Pancreas (tissue), 10 donors: Measurements from ENCODE around the gene IPCEF1. TPM values are rescaled to one million over a fixed set of nuclear protein-coding genes. Genes with fewer than 3 reads are reported as not detected.

Experiments
- ATAC-seq, 4 donors: fragments of 200-7000 bp; cut with Tn5 transposase; one replicate each; pipeline versions ENCODE4 v1.8.0 to v1.9.1; 2020; ENCODE audit warnings: mild to moderate bottlenecking in 4 of 4, moderate library complexity in 4 of 4
- DNase-seq, 6 donors: peaks; one replicate each; pipeline ENCODE4 v3.0.0-alpha.2; 2020
- FAIRE-seq: peaks from 2 replicates; lab custom pipeline; 2012; peaks lifted over from hg19 to GRCh38; lab: Jason Lieb, UNC
- H3K27ac ChIP-seq, 4 donors: fragments of 200-600 bp; sonication (generic); 1 replicate in 3 of 4; 2 replicates in 1 of 4; pipeline versions ENCODE4 v1.5.0 to v1.8.0; 2020
- H3K27me3 ChIP-seq, 4 donors: fragments of 200-600 bp; one replicate each; pipeline ENCODE4 v1.8.0; 2021
- H3K36me3 ChIP-seq, 3 donors: fragments of 200-600 bp; sonication (generic) in 1 of 3; one replicate each; pipeline versions ENCODE4 v1.5.0 to v1.8.0; 2020 to 2021
- H3K4me1 ChIP-seq, 3 donors: fragments of 200-600 bp; one replicate each; pipeline ENCODE4 v1.8.0; 2021
- H3K4me3 ChIP-seq, 4 donors: fragments of 200-600 bp; sonication (generic) in 2 of 4; one replicate each; pipeline versions ENCODE4 v1.5.0 to v1.8.0; 2020 to 2021
- H3K9me3 ChIP-seq, 4 donors: fragments of 200-600 bp; one replicate each; pipeline ENCODE4 v1.8.0; 2021
- WGBS, 2 donors: extraction: QIAGEN DNeasy Blood & Tissue Kit; methylation state at CpG; one replicate each; pipeline ENCODE4 v1.1.7; 2013; 5-methylcytosine and 5-hydroxymethylcytosine counted together
- intact Hi-C, 3 donors: fragments of 100-400 bp; cut with DNase I; formaldehyde crosslinking; loops; one replicate each; pipeline versions ENCODE4 v1.11.1 to v1.14.2; 2022
- polyA plus RNA-seq, 2 donors: library from polyadenylated mRNA; stranded (reverse); fragments of 200-250 nt; gene quantifications; one replicate each; pipeline ENCODE4 v1.2.3, GENCODE V29; 2013
- total RNA-seq, 6 donors: library from RNA; stranded (reverse); fragmentation: NEBNext Ultra II Directional in 4 of 6; extraction: Animal tissue kit (Norgen Biotek cat#: 25700) in 4 of 6; gene quantifications; one replicate each; pipeline versions ENCODE4 v1.2.1 to v1.2.4, GENCODE V29; 2021 to 2023
- TF ChIP-seq, protein P1 (sequence below), 4 donors: fragments of 200-600 bp; sonication (generic) in 3 of 4; IDR thresholded peaks; one replicate each; pipeline versions ENCODE4 v1.5.0 to v1.8.0; 2021; ENCODE audit warnings: antibody characterized with exemption in 4 of 4
- donor health status: healthy with polysubstance abuse.
- donor health status: DM: no; HTN: no; CAD: no; lungs with moderate emphysema.
- donor health status: DM: no; HTN: no; CAD: no.
- donor health status: control.
- donor health status: control.
- donor health status: Bipolar disorder and iron deficiency.
- donor health status: DM: yes; HTN: yes; CAD: no.
- donor health status: DM: no; HTN: no; CAD: no.
- donor health status: DM: no; HTN: no; CAD: no.
- donor health status: DM: yes; HTN: yes; CAD: no.

IPCEF1 gene
- total and polyA plus RNA-seq, 8 donors = 0.53 to 4.4 (median 1.8) TPM

DNA sequence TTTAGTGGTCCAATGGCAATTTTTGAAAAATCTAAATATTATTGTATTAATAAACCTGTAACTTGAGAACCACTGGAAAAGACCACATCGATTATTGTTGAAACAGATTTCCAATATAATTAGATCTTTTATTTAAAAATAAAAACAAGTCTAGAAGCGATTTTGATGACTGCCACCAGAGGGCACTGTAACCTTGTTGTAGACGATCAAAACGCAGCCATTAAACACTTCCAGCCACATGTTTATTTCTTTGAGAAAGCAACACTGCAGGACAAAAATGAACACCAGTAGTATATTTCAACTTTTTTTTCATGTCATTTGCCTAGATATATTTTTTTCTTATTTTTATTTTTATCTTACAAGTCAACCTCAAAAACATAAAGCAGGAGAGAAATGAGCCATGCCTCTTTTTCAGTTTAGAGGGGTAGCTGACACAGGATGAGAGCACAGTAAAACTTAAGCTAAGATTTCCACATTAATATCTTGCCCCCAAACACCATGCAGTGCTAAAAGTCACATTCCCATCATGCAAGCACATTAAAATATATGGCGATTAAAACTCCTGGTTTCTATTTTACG is 202.1 kb downstream of the IPCEF1 start:
- DNase-seq (peak in 3 of 6 donors; percentile 11 to 50 (median 26)), ATAC-seq (peak in 3 of 4 donors; percentile 74 to 76 (median 75)), FAIRE-seq (peak; percentile 94)
- Histone ChIP-seq H3K36me3 (no peaks in the 10 kb centered on the region), H3K4me1 (no peaks in the 10 kb centered on the region), H3K9me3 (no peaks in the 10 kb centered on the region), H3K27ac (no peak overlapping the region), H3K27me3 (no peaks in the 10 kb centered on the region), H3K4me3 (no peak overlapping the region)
- TF ChIP-seq, protein P1, sequence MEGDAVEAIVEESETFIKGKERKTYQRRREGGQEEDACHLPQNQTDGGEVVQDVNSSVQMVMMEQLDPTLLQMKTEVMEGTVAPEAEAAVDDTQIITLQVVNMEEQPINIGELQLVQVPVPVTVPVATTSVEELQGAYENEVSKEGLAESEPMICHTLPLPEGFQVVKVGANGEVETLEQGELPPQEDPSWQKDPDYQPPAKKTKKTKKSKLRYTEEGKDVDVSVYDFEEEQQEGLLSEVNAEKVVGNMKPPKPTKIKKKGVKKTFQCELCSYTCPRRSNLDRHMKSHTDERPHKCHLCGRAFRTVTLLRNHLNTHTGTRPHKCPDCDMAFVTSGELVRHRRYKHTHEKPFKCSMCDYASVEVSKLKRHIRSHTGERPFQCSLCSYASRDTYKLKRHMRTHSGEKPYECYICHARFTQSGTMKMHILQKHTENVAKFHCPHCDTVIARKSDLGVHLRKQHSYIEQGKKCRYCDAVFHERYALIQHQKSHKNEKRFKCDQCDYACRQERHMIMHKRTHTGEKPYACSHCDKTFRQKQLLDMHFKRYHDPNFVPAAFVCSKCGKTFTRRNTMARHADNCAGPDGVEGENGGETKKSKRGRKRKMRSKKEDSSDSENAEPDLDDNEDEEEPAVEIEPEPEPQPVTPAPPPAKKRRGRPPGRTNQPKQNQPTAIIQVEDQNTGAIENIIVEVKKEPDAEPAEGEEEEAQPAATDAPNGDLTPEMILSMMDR (IDR thresholded peaks at IDR 0.05) = peak; percentile 33 to 68 (median 51)
- 36 to 37% methylated on average over 6 of the region's 6 CpGs for WGBS, 2 donors
- intact Hi-C loops = loop anchor here in 1 of 3 donors (10.0 kb wide), 1 partner anchor 120 kb away; no protein-coding TSS in a partner anchor

DNA sequence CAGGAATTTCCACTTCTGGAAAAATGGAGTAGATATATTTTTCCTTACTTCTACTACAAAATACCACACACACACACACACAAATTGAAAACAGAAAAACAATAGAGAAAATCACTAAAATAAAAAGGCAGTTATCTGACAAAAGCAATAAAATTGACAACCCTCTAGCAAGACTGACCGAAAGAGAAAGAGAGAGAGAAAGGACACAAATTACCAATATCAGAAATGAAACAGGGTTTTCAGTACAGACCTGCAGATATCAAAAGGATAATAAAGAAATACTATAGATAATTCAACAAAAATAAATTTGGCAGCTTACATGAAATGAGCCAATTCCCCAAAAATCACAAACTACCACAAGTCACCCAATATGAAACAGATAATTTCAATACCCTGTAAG is 212.8 kb downstream of the IPCEF1 start:
- DNase-seq = no peak
- no peak for ATAC-seq
- no peak for FAIRE-seq
- H3K4me1 ChIP-seq = no peaks in the 10 kb centered on the region
- intact Hi-C loops = no loop called here
- H3K9me3 ChIP-seq = no peaks in the 10 kb centered on the region
- H3K36me3 ChIP-seq = no peaks in the 10 kb centered on the region
- TF ChIP-seq, protein P1 (IDR thresholded peaks at IDR 0.05) = no peak
- no peaks in the 10 kb centered on the region for H3K27me3 ChIP-seq
- H3K4me3 ChIP-seq = no peak overlapping the region
- WGBS, 2 donors = 86 to 100% methylated on average over 1 of the region's 1 CpG
- H3K27ac ChIP-seq = no peak overlapping the region

DNA sequence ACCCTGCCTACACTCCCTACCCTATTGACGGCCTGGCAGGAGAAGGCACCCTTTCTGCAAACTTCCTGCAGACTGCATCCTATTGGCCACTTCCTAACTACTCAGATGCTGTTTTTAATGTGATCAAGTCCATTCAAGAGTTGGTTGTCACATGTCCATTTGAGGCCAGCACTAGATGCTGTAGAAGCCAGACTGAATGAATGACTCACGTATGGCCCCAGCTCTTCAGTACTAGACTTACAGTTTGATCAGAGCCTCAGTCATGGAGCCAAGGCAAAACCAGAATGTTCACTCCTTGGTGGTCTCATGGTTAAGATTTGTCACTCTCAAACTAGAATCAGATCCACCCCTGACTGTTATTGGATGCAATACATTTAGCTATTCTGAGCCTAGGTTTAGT is 215.9 kb downstream of the IPCEF1 start:
- Histone ChIP-seq H3K27ac (no peak overlapping the region), H3K27me3 (no peaks in the 10 kb centered on the region), H3K9me3 (no peaks in the 10 kb centered on the region), H3K4me1 (no peaks in the 10 kb centered on the region), H3K4me3 (no peak overlapping the region), H3K36me3 (no peaks in the 10 kb centered on the region)
- DNase-seq = no peak
- WGBS, 2 donors = 74 to 77% methylated on average over 2 of the region's 2 CpGs
- intact Hi-C loops = no loop called here
- no peak for ATAC-seq
- no peak for FAIRE-seq
- TF ChIP-seq, protein P1 (IDR thresholded peaks at IDR 0.05) = no peak

DNA sequence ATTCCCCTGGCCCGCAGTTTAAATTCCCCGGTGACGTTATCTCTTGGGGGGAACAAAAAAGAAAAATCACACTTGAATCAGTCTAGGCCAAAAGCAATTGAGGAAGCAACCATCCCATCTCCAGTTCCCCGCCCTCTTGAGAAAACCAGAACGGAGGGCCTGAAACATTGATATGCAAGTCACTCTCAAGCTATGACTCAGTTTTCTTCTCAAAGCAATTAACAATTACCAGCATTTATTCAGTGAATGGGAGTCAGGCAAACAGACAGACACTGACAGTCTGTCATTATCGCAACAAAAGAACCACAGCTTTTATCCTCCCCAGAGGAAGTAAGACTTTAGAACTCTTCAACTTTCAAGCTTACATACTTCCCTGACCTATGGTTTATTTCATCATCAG is 216.7 kb downstream of the IPCEF1 start:
- Histone ChIP-seq H3K36me3 (no peaks in the 10 kb centered on the region), H3K4me1 (no peaks in the 10 kb centered on the region), H3K9me3 (no peaks in the 10 kb centered on the region), H3K27ac (no peak overlapping the region), H3K27me3 (no peaks in the 10 kb centered on the region), H3K4me3 (no peak overlapping the region)
- ATAC-seq (peak in 2 of 4 donors; percentile 23 to 34), FAIRE-seq (no peak), DNase-seq (no peak)
- TF ChIP-seq, protein P1 (IDR thresholded peaks at IDR 0.05) = no peak
- WGBS, 2 donors = 90 to 91% methylated on average over 6 of the region's 6 CpGs
- intact Hi-C loops = no loop called here

DNA sequence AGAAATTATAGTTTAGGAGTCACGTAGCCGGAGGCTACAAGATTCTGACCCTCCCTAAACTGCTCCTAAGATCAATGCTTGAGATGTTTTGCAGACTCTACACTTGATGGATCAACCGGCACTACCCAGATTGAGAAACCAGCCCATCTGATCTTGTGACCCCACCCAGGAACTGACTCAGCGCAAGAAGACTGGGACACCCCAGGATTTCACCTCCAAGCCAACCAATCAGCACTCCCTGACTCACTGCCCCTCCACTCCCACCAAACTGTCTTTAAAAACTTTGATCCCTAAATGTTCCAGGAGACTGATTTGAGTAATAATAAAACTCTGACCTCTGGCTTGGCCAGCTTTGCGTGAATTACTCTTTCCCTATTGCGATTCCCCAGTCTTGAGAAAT is 217.8 kb downstream of the IPCEF1 start:
- WGBS, 2 donors = 93 to 96% methylated on average over 6 of the region's 6 CpGs
- H3K4me3 ChIP-seq = no peak overlapping the region
- no peaks in the 10 kb centered on the region for H3K9me3 ChIP-seq
- no peak for DNase-seq
- H3K27ac ChIP-seq = no peak overlapping the region
- intact Hi-C loops = no loop called here
- H3K27me3 ChIP-seq = no peaks in the 10 kb centered on the region
- H3K36me3 ChIP-seq = no peaks in the 10 kb centered on the region
- no peak for ATAC-seq
- FAIRE-seq = no peak
- H3K4me1 ChIP-seq = no peaks in the 10 kb centered on the region
- TF ChIP-seq, protein P1 (IDR thresholded peaks at IDR 0.05) = no peak
